GM12874 (cell line): ENCODE measurements around the gene PKM.
A peak's percentile ranks its signal among the peaks of the same experiment; 100 is the strongest.

Source experiments
- TF ChIP-seq, protein P1 (sequence below): IDR thresholded peaks from 2 replicates; pipeline ENCODE4 v1.5.1; 2011; ENCODE audit warnings: low read depth, mild to moderate bottlenecking, control low read depth, low read length, moderate library complexity; ENCODE audit not compliant: insufficient read depth

Gene PKM

GRCh38 chr15:72205273-72205672 lies 25.7 kb downstream of the PKM start:
- TF ChIP-seq, protein P1, sequence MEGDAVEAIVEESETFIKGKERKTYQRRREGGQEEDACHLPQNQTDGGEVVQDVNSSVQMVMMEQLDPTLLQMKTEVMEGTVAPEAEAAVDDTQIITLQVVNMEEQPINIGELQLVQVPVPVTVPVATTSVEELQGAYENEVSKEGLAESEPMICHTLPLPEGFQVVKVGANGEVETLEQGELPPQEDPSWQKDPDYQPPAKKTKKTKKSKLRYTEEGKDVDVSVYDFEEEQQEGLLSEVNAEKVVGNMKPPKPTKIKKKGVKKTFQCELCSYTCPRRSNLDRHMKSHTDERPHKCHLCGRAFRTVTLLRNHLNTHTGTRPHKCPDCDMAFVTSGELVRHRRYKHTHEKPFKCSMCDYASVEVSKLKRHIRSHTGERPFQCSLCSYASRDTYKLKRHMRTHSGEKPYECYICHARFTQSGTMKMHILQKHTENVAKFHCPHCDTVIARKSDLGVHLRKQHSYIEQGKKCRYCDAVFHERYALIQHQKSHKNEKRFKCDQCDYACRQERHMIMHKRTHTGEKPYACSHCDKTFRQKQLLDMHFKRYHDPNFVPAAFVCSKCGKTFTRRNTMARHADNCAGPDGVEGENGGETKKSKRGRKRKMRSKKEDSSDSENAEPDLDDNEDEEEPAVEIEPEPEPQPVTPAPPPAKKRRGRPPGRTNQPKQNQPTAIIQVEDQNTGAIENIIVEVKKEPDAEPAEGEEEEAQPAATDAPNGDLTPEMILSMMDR, result no peak

DNA sequence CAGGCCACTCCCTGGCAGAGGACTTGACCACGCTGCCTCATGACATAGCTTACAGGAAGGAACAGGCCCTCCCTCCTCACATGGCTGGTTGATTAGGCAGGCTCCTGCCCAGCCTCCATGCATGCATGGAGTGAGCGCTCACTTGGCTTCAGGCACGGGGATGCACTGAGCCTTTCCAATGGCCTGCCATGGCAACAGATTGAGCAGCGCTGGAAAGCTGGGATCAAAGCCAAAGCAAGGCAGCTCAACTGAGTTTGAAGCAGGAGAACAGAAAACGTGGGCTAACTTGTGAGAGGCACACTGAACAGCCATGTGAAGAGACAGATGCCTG lies 27.5 kb downstream of the PKM start:
- TF ChIP-seq, protein P1, result no peak

DNA sequence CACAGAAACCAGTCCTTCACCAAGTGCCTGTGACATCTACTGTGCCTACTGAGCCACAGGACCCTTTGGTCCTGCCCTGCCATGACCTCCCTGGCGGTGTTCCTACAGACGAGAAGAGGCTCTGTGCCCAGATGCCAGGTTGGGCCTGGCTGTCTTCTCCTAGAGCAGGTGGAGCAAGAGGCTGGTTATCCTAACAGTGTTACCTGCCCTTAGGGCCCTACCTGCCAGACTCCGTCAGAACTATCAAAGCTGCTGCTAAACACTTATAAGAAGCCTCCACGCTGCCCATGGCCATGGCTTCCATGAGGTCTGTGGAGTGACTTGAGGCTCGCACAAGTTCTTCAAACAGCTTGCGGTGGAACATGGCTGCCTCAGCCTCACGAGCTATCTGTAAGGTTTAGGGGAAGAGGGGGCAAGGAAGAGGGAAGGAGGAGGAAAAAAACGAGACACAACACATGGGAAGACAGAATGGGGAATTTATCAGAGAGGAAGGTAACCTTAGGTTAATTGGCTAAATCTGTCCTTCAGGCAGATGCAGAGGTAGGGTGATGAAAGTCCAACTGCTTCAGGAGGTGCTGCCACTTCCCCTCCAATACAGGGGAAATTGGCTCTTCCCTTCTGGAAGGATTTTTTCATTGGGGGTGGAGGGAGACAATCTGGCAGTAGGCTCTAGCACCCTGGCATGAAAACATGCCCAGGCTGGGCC lies 28.0 kb downstream of the PKM start:
- TF ChIP-seq, protein P1, result no peak

GRCh38 chr15:72202302-72202701 lies 28.7 kb downstream of the PKM start:
- TF ChIP-seq, protein P1, result no peak

GRCh38 chr15:72201391-72201921 lies 29.5 kb downstream of the PKM start:
- TF ChIP-seq, protein P1, result no peak

GRCh38 chr15:72200395-72201237 lies 30.4 kb downstream of the PKM start:
- TF ChIP-seq, protein P1, result no peak

DNA sequence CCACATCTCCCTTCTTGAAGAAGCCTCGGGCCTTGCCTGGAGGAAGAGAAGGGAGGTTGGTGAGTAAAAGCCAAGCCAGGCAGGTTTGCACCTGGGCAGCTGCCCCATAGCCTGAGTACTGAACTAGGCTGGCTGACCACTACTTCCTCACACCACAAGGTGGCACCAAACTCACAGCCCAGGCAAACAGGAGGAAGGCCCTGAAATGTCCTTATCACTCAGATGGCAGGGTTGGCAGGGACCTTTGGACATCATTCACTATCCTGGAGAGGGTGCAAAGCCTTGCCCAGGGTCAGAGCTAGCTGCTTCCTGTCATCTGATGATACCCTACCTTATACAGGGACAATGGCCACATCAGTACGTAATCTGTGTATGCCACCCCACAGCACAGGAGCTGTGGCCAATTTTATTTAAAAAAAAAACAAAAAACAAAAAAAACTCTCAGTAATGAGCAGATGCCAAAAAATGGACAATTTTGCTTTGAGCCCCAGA lies 31.2 kb downstream of the PKM start:
- TF ChIP-seq, protein P1, result peak; percentile 88
